GM19372 (cell line): Measurements from ENCODE around the gene ADAP1.

Source experiments
- ATAC-seq: cut with Tn5 transposase; IDR thresholded peaks from one replicate; pipeline ENCODE4 v1.9.1; 2021; ENCODE audit warnings: mild to moderate bottlenecking, low read depth, moderate library complexity; ENCODE audit not compliant: unreplicated experiment

The ADAP1 gene

GRCh38 chr7:910931-911431, 43.5 kb downstream of the ADAP1 start:
- ATAC-seq: no peak

- no peak for ATAC-seq
Measured at GRCh38 chr7:910441-910861, 44.0 kb downstream of the ADAP1 start.

- ATAC-seq: no peak
Measured at GRCh38 chr7:909358-910329, 44.8 kb downstream of the ADAP1 start.

- ATAC-seq: peak; percentile 59
Measured at GRCh38 chr7:908591-909357, 45.7 kb downstream of the ADAP1 start.

GRCh38 chr7:908159-908581, 46.3 kb downstream of the ADAP1 start:
- ATAC-seq: no peak

GRCh38 chr7:907158-907980, 47.1 kb downstream of the ADAP1 start:
- ATAC-seq: no peak

GRCh38 chr7:906776-907157, 47.7 kb downstream of the ADAP1 start:
- ATAC-seq: no peak

GRCh38 chr7:904847-905246, 49.6 kb downstream of the ADAP1 start:
- no peak for ATAC-seq

- no peak for ATAC-seq
Measured at GRCh38 chr7:903921-904755, 50.3 kb downstream of the ADAP1 start.

GRCh38 chr7:902996-903395, 51.5 kb downstream of the ADAP1 start:
- ATAC-seq: no peak

GRCh38 chr7:901388-902154, 52.9 kb downstream of the ADAP1 start:
- ATAC-seq: no peak

- no peak for ATAC-seq
Measured at GRCh38 chr7:901041-901387, 53.5 kb downstream of the ADAP1 start.

GRCh38 chr7:900331-901040, 54.0 kb downstream of the ADAP1 start:
- ATAC-seq: no peak

- ATAC-seq: no peak
Measured at GRCh38 chr7:899806-900205, 54.7 kb downstream of the ADAP1 start.

GRCh38 chr7:898855-899681, 55.4 kb downstream of the ADAP1 start:
- no peak for ATAC-seq

- no peak for ATAC-seq
Measured at GRCh38 chr7:898460-898854, 56.0 kb downstream of the ADAP1 start.

- ATAC-seq: no peak
Measured at GRCh38 chr7:897771-898376, 56.6 kb downstream of the ADAP1 start.
